ENCODE results near the gene CTR9.

Gene CTR9

GRCh38 chr11:10750838-10751580 lies at the start of gene CTR9:
Gene CTR9, plus strand, starts transcription at chr11:10751246. Its CDS starts 167 bp downstream, at chr11:10751413.
- DNase-seq = peak; percentile 92

GRCh38 chr11:10701982-10702381 lies 49.1 kb upstream of the CTR9 start:
- no peak for DNase-seq

- DNase-seq = no peak
Observed at GRCh38 chr11:10708131-10708530, 42.9 kb upstream of the CTR9 start.

DNA sequence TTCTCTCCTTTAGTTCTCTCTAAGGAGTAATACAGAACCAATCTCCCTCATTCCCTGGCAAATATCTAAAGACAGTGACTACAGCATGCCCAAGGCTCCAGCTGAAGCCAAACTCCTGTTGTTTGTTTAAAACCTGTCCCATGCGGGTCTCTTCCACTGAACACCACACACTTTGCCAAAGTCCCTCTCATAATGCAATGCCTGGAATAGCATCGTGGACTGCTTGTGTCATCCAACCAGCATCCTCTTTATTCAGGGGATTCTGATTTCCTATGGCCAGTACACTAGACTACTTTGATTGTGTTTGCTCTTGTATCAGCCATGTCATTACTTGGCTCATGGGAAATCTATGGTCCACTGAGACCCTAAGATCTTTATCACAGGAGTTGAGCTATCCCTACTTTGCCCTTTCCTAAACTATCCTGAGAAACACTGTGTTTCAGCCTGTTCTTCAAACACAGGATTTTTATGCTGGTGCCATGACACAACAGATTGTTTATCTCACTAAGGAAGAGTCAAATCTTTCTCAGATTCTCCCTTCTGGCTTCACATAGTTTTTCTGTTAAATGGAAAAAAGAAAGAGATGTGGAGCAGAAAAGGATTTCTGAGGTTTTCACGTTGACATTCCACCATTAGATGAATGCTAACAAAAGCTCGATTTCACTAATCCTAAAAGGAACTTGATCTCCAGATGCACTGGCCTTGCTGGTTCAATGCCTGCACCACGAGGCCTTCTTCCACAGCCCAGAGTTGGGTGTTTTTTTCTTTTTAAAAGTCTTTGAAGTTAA lies 41.6 kb upstream of the CTR9 start:
- no peak for DNase-seq

- DNase-seq = no peak
Observed at GRCh38 chr11:10715571-10715970, 35.5 kb upstream of the CTR9 start.

GRCh38 chr11:10716122-10716521 lies 34.9 kb upstream of the CTR9 start:
- DNase-seq = no peak

DNA sequence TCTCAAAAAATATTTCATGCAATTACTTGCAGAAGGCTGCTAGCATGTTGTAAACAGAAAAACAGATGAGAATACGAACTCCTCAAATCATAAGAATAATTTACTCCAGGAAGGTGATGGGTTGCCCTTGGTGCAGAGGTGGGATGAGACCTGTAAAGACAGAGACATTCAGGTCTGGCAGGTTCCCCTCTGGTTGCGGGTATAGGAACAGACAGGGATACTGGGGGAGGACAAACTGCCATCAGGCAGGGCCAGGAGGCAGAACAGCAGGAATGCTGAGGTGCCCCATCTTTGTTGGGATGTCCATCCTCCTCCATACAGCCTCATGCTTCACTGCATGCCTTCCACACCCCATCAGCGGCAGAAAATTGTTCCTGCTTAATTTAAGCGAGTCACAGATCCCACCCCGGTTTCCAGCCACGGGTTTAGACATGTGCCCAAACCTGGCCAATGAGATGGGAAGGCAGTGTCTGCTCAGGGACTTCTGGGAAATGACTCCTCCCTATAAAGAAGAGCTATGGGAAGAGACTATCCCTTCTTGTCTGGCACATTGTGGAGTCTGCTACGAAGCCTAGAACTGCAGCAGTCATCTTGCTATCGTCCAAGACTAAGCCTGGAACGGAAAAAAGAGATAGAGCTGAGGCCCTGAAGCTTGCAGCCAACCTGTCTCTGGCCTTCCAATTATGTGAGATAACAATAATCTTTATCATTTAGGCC lies 34.3 kb upstream of the CTR9 start:
- no peak for DNase-seq

- DNase-seq = no peak
Observed at GRCh38 chr11:10719616-10720015, 31.4 kb upstream of the CTR9 start.

- DNase-seq = no peak
Observed at GRCh38 chr11:10720881-10721376, 30.1 kb upstream of the CTR9 start.

- DNase-seq = no peak
Observed at GRCh38 chr11:10722307-10722706, 28.7 kb upstream of the CTR9 start.

GRCh38 chr11:10725114-10725906 lies 25.7 kb upstream of the CTR9 start:
- DNase-seq = no peak

DNA sequence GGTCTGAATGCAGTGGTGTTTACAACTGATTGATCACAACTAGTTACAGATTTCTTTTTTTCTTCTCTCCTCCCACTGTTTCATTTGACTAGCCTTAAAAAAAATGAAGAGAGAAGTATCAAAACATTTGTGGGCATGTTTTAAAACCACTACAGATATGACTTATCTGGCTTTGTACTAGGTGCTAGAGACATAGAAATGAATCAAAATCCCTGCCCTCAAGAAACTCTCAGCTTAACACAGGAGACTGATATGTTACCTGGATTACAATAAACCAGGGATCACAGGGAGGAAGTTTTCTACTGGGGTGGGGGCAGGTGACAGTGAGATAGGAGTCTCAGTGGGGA lies 25.2 kb upstream of the CTR9 start:
- DNase-seq = no peak

GRCh38 chr11:10727146-10727851 lies 23.7 kb upstream of the CTR9 start:
- DNase-seq = no peak

- DNase-seq = no peak
Observed at GRCh38 chr11:10728154-10728553, 22.9 kb upstream of the CTR9 start.

DNA sequence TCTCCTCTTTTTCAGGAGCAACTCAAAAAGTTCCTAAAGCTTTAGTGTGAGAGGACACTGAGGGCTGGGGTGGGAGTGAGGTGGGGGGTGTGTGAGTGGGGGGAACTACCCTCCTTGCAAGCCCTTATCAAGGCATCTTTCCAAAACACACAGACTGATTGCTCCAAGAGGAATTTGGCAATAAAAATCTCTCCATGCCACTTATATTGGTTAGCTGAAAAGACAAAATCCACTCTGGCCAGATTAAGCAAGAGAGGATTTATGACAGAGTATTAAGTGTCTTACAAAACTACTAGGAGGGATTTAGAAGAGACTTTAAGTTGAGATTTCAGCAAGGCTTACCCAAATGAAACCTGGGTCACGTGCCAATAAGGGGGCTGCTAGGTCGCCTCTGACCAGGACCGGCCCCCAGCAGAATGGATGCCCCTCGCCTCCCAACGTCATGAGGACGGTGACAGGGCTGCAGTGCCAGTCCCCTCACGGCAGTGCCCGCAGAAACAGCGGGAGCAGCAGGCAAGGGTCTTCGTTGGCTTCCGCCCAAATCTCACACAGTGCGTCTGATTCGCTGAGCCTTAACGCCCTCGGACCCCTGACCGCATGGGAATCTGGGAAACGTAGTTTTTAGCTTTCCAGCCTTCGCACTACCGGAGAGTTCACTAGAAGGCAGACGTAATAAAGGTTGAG lies 22.1 kb upstream of the CTR9 start:
- no peak for DNase-seq

- DNase-seq = no peak
Observed at GRCh38 chr11:10730151-10730550, 20.9 kb upstream of the CTR9 start.

- DNase-seq = no peak
Observed at GRCh38 chr11:10731064-10731680, 19.9 kb upstream of the CTR9 start.

- DNase-seq = peak; percentile 81
Observed at GRCh38 chr11:10735481-10736475, 15.3 kb upstream of the CTR9 start.

DNA sequence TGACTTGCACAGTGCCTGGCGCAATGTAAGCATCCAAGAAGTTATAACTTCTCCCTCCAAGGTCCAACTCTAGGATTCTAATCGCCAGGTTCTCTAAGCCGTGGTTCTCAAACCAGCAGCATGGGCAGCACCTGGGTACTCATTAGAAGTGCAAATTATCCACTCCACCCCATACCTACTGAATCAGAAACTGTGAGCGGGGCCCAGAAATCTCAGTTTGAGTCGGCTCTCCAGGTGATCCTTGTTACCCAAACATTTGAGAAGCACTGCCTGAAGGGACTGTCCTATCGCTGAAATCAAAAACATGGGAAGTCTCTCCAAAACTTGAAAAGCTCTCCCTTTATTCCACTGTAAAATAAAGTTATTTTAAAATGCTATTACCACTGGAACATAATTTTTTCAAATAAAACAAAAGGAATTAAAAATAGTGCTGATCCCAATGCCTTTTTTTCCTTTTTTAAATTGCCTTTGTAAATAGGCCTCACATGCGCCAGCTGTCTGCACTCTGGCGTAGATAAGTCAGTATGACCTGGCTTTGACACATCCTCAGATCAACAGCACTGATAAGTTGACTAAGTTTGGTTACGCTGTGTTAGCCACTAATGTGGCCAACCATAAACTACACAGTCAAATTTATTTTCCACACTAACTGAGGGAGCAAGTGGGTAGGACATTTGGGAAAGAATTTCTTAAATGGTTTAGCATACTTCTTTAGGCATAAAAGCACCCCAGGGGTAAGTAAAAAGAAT lies 8.4 kb upstream of the CTR9 start:
- DNase-seq = no peak
